SIG-M5 (cell line): ENCODE data around the gene TRPM1.

Experiments used
- DNase-seq: peaks from one replicate; lab custom pipeline; 2025; lab: John Stamatoyannopoulos, UW

Gene TRPM1

GRCh38 chr15:31049111-31049510, 52.4 kb downstream of the TRPM1 start:
- no peak for DNase-seq

- no peak for DNase-seq
Observed at GRCh38 chr15:31047437-31047836, 54.1 kb downstream of the TRPM1 start.

- DNase-seq = no peak
Observed at GRCh38 chr15:31046759-31047359, 54.7 kb downstream of the TRPM1 start.

- no peak for DNase-seq
Observed at GRCh38 chr15:31045606-31046005, 55.9 kb downstream of the TRPM1 start.

- no peak for DNase-seq
Observed at GRCh38 chr15:31042751-31043150, 58.8 kb downstream of the TRPM1 start.

GRCh38 chr15:31041610-31042009, 59.9 kb downstream of the TRPM1 start:
- no peak for DNase-seq

DNA sequence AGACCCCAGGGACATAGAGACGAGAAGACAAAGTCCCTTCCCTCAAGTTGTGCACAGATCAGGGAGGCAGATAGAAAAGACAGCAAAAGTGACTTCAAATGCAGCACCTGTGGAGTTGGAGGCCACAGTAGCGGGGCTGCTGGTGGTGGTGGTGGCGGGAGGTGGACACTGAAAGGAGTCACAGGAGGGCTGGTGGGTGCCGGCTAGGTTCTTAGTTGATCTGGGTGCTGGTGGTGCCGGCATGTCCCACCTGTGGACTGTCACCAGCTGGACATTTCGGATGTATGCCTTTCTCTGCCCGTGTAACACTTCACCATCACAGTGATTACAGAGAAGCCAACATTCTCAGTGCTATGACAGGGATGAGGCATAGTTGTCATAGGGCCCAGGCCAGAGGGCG, 60.9 kb downstream of the TRPM1 start:
- no peak for DNase-seq

- DNase-seq = no peak
Observed at GRCh38 chr15:31039961-31040360, 61.6 kb downstream of the TRPM1 start.

DNA sequence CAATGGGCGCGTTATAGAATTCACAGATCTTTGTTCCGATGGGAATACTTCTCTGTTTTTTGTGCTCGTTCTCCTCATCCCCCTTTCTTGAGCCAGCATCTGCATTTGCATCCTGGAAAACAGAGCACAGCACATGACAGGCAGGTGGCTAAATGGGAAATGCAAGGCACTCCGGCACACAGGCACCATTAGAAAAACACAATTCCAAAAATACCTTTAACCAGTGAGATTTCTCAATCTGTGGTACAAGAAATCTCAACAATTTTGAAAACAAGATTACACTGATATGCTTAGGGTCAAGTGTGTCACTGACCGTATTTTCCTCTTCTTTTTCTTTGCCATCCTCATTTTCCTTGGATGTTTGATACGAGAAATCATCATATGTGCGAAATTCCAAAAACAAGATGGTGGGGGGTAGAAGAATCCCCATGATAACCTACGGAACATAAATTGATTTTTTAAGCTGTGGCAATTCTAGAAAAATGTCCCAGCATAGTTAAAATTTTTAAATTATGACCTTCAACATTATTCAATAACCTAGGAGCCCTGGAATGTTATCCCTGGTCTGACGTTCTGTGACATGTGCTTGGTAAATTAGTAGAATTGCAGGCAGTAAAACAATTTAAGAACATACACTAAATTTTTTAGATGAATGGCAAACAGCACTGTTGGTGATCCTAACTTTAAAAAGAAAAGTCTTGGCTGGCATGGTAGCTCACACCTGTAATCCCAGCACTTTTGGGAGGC, 63.6 kb downstream of the TRPM1 start:
- no peak for DNase-seq

GRCh38 chr15:31036783-31037182, 64.7 kb downstream of the TRPM1 start:
- DNase-seq = no peak

DNA sequence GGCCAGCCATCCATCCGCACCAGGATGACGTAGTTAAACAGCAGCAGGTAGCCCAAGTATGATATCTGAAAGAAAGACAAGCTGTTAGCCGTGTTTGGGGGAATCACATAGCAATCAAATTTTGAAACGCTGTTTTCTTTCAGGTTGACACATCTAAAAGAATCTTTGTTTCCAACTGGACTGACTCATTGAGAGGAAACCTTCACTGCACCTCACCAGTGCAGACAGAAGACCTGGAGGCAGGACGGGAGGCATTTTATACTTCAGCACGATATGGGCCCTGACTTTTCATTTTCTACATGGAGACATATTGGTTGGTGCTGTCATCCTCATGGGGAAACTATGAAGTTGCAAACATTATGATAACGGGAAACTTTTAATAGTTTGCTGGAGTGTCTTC, 65.9 kb downstream of the TRPM1 start:
- no peak for DNase-seq

DNA sequence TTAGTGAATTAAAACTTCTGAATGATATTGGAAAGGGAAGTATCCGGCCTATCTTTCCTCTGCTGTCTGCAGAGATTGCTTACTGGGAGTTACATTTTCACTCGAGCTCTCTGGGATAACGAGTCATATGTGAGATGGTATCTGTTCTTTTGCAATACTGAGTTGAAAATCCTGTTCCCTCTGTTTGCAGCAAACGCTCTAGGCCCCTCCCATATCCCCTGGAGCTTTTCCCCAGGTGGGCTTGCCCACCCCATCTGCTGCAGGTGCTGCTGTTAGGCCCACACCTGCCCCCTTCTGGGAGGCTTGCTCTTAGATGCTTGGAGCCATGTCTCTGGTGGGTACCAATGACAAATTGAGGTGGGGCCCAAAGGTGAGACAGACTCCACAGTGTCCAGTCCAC, 67.4 kb downstream of the TRPM1 start:
- DNase-seq = no peak

- DNase-seq = no peak
Observed at GRCh38 chr15:31032961-31033371, 68.6 kb downstream of the TRPM1 start.

GRCh38 chr15:31031471-31032067, 70.0 kb downstream of the TRPM1 start:
- no peak for DNase-seq

DNA sequence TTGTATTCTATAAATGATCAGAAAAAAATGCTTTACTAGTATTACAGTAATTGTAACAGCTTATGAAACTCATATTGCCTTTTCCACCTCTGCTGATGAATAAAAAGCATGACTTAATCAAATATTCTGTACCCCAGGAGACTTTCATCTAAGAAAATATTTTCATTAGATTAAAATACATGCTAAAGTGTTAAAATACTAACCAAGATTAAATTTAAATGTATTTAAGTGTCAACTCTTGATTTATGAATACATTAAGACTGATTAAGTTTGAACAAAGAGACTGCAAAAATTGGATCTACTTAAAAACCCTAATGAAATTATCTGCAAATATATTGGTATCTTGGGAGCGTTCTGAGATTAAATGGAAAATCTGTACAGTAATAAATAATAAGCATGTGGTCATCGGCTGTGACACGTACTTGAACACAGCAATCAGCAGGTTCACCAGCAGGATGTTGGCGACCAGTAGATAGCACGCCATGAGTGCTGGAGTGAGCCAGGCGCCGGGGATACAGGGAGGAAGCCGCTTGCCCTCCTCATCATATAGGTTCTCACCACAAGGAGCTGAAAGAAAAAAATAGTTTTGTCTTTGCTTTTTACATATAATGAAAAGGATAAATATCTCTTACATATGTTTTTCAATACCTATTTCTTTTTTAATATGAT, 73.5 kb downstream of the TRPM1 start:
- DNase-seq = no peak

DNA sequence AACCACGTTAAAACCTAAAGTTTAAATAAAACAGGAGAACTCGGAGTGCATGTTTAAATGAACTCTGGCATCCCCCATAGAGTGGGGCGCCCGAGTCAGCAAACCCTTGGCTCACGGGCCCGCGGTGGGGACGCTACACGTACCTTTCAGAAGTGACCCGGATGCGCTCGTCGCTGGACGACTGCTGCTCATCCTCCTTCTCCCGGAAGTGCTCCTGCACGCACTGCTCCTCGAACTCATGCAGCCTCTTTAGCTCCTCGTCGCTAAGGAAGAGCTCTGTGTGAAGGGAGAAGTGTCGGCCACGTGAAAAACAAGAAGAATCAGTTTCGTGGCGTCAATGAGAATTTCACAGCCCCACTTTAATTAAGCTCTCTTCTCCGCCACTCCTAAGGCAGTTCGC, 75.5 kb downstream of the TRPM1 start:
- no peak for DNase-seq

- no peak for DNase-seq
Observed at GRCh38 chr15:31024979-31025378, 76.5 kb downstream of the TRPM1 start.

DNA sequence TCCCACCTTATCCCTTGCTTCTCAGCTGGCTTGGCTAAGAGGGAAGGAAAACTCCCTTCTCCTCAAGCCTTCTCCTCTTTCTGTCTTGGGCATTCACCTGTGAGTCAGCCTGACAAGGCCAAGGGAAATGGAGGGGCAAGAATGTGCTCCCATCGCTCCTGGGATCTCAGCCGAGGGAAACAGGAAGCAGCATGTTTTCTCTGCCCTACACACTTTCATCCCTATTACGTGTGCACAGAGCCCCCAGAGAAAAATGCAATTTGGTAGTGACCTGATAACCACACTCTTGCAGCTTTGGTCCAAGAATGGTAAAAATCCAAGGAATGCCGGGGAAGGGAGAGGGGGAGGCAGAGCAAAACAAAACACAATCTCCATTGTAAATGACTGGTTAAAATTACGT, 77.2 kb downstream of the TRPM1 start:
- DNase-seq = no peak

DNA sequence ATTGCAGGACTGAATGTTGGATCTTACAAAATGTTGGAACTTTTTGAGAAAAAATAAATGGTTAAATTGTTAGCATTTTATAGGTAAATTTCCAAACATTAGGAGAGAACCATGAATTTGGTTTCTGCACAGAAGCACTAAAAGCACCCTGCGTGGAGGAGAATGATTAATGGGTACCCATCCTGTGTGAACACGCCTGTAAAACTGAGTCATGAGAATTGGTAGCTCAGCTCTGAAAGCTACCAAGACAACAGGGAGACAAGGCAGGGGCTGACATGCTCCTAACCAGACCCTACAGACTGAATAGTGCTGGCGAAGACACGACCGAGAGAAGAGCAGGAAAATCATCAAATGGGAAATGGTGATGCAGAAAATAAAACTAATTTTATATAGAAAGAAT, 77.7 kb downstream of the TRPM1 start:
- no peak for DNase-seq

DNA sequence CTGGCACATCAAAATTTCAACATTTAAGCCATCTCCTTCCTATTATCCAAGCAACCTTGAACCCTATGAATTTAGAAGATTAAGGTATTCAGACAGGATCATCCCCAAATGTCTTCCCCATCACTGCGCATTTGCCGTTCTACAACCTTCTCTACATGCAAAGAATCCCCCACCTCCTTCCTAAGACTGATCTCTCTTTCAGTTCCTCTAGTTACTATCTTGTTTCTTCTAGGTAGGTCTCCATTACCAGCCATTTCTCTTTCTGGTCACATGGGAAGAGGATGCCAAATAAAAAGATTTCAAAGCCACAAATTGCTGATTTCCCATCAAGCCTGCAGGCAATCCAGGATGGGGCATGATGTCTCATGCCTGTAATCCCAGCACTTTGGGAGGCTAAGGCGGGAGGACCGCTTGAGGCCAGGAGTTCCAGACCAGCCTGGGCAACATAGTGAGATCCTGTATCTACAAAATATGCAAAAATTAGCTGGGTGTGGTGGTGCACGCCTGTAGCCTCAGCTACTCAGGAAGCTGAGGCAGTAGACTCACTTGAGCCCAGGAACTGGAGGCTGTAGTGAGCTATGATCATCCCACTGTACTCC, 80.4 kb downstream of the TRPM1 start:
- DNase-seq = no peak

GRCh38 chr15:31020542-31020941, 81.0 kb downstream of the TRPM1 start:
- DNase-seq = no peak

GRCh38 chr15:31019986-31020385, 81.5 kb downstream of the TRPM1 start:
- no peak for DNase-seq

- DNase-seq = no peak
Observed at GRCh38 chr15:31017311-31017710, 84.2 kb downstream of the TRPM1 start.
